NCI-H187 (cell line): Measurements from ENCODE around the gene IMPA2.
"Not testable (repeated sequence)": the region's sequence is repeated elsewhere in the genome, so short reads cannot be mapped to it uniquely, and the experiment has no call there.

ENCODE experiments used
- DNase-seq, 2 experiments: peaks; one replicate each; lab custom pipeline; 2025; lab: John Stamatoyannopoulos, UW

Gene IMPA2

DNA sequence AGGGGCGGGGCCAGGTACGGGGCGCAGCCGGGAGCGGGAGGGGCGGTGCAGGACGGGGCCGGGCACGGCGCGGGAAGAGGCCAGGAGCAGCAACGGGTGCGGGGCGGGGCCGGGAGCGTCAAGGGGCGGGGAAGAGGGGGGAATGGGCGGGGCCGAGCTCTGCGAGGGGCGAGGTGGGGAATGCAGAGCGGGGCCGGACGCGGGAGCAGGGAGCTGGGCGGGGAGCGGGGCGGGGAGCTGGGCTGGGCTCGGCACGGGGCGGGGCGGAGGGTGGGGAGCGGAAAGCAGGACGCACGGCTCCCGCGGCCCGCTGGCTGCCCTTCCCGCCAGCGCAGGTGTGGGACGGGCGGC, at the start of gene IMPA2:
IMPA2 (plus strand) TSS at position 316 of the 351 bp plus-strand sequence. CDS start 163 bp downstream, outside the sequence.
- peak in 1 of 2 experiments; percentile 92 for DNase-seq

DNA sequence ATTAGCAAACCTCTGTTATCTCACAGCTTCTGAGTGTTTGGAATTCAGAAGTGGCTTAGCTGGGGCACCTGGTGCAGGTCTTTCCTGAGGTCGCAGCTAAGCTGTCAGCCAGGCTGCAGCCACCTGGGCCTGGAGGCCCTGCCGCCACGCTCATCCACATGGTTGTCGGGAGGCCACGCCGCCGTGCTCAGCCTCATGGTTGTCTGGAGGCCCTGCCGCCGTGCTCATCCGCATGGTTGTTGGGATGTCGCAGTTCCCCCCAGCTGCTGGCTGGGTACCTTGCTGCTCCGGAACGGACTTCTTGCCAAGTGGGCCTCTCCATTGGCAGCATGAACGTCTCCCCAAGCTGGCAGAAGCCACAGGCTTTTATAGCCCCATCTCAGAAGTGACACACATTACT, 48.9 kb upstream of the IMPA2 start:
- no peak for DNase-seq

DNA sequence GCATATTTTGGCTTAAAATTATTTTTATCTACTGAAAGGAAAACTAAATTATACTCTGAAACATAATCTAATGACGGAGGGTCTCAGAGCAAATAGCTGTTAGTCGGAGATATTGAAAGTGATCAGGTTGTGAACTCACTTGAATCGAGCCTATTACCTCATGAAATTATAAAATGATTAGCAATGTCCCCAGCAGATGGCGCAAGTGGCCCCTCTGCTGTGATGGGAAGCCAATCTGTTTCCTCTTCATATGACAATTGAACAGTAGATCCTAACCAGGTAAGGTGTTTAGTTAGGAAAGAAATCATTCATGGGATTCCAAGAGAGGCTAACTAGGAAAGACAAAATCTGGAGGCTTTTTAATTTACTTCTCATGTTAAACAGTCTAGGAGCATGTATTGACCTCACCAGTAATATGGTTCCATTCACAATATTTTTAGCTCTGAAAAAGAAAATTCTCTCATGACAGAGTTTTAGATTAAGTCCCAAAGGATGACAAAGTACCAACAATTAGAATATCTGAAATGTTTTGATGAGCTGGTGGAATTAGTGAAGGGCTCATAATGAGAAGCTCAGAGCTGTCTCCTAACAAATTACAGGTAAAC, 43.3 kb upstream of the IMPA2 start:
- DNase-seq, result peak; percentile 18 to 67

DNA sequence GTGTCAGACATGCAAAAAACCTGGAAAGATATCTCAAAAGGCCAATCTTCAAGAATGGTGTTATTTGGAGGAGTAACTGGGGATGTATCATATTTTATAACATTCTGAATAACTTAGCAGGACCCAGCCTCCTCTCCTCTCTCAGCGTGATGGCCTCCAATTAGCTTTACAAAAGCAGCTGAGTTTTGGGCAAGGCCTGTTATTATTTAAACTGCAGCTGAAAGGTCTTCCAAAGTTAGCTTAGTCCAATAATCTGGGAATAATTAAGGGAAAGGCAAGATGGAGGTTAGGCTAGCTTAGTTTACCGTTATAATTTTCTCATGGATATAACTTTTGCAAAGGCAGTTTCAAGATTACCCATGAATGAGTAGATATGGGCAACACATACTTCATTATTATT, 40.4 kb upstream of the IMPA2 start:
- DNase-seq, result no peak

DNA sequence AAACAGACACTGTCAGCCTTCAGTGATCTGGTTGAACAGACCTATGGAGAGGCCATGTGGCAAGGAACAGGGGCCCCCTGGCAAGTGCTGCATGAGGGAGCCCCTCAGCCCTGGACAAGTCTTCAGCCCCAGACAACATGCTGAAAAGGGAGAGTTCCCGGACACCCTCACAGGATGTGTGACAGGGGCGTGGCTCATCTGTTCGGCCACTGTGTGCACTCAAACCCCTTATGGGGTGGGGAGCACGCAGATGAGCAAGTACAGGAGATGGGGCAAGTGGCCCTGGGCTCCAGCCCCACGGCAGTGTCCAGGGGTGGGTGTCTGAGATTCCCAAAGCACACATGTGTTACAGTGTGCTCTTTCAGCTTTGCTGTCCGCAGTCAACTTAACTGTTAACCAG, 37.8 kb upstream of the IMPA2 start:
- DNase-seq, result no peak

DNA sequence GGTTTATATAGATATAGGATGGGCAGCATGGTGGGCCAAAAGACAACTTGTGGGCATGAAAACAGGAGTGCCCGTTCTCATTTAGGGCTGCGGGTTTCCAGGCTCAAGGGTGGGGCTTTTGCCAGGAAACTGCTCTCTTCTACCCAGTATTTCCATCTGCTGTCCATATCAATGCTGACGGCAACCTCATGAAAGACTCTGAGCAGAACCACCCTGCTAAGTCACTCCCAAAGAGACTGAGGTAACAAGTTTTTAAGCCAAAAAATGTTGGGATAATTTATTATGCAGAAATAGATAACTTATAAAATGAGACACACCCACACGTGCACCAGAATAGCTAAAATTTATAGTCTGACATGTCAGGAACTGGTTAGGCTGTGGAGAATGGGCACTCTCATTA, 37.1 kb upstream of the IMPA2 start:
- no peak for DNase-seq

DNA sequence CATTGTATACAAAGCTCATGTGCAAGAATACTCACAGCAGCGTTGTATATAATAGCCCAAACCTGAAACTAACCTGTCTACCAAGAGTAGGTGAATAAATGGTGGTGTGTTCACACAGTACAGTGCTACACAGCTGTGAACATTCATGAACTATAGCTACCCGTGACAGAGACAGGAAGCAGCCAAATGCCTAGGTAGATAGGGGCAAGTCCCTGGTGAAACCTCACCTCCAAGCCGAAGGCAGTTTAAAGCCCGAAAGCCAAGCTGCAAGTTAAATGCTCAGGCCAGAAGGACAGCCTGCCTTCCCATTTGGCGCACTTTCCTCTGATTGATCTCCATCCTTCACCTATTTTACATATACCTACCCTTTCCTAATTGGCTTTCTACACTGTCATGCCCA, 36.5 kb upstream of the IMPA2 start:
- no peak for DNase-seq

DNA sequence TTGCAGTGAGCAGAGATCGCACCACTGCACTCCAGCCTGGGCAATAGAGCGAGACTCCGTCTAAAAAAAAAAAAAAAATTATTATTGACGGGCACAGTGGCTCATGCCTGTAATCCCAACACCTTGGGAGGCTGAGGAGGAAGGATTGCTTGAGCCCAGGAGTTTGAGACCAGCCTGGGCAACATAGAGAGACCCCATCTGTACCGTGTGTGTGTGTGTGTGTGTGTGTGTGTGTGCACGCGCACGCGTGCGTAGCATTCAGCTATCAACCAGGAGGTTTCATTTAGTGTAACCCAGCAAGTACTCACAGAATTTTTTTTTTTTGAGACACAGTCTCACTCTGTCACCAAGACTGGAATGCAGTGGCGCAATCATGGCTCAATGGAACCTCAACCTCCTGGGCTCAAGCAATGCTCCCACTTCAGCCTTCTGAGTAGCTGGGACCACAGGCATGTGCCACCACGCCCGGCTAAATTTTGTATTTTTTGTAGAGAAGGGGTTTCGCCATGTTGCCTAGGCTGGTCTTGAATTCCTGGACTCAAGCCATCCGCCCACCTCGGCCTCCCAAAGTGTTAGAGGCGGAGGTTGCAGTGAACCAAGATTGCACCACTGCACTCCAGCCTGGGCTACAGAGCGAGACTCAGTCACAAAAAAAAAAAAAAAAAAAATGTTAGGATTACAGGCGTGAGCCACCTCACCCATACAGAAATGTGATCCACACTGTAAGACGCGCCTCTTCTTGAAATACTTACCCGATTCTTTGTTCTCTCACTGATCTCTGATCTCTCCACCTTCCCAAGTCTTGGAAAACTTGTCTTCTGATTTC, 35.3 kb upstream of the IMPA2 start:
- not testable (repeated sequence) for DNase-seq

DNA sequence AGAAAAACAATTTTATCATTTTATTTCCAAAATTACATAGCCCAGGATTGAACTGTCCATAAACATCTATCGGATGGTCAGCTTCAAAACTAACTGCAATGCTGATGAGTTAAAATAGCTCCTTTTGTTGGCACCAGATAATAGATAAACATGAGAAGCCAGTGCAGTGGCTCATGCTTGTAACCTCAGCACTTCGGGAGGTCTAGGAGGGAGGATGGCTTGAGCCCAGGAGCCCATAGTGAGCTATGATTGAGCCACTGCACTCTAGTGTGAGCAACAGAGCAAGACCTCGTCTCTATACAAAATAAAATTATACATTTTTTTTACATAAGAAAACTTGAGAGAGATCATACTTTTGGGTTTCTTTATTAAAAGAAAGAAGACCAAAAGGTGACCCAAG, 34.6 kb upstream of the IMPA2 start:
- no peak for DNase-seq

DNA sequence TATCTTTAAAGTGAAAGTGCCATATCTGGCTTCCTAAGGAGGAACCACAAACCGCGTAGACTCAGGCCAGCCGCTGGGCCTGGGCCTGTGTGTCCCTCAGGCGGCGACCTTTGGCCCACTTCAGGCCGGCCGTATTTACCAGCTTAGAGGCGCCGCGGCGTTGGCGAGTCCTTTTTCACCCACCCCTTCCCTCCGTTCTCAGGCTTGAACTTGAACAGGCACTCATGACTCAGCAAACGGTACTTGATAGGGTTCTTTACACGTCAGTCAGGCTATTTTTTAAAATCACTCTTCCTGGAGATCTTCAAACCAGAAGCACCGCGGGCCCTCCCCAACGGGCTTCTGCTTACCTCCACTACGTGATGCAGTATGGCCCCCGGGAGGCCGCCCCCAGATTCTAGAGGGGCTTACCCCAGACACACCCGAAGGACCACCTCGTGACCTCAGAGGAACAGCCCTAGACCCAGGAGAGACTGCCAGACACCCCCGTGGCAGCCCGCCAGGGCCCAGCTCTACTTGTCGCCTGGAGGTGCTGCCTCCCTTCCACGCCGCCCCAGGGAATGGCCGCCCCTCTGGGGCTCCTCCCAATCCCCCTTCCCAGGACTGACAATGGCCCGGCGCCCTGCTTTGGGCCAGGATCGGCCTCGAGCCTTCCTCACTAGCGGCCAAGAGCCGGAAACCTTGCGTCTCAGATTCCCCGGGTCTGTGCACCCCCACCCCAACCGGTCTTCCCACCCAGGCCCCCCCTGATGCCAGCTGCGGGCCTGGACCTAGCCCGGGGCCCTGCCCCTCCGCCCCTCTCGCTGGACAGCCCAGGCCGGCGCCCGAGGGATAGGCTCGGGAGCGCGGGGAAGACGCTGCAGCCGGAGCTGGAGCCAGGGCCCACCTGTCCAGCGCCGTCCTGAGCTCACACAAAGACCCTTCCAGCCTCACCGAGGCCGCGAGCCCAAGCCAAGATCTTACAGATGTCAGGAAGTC, 33.8 kb upstream of the IMPA2 start:
- DNase-seq, result no peak

DNA sequence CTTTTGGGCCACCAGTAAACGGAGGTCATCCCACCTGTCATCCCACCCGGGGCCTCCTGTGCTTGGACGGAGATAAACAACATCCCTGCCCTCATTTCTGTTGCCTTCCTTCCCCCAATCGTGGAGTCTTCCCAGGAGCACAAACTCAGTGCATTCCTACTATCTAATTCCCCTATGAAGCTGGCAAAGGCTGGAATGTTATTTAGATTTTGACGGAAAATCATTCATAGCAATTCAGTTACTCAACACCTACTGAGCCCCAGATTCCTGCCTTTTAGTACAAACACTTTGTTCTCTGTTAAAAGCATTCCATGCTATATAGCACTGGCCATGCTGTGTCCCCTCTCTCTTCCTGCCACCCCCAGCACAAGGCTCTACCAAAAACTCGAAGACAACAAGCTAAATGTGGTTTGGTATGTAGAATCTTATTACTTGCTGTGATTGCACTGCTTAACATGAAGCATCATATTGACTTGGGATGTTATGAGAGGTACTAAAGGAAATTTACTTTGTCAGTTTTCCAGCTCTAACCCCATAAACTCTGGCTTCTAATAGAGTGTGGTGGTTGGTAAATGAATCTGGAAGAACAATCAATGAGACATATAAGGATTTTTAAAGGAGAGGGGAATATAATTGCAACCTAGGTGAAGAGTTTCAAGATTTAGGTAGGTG, 32.3 kb upstream of the IMPA2 start:
- no peak for DNase-seq

DNA sequence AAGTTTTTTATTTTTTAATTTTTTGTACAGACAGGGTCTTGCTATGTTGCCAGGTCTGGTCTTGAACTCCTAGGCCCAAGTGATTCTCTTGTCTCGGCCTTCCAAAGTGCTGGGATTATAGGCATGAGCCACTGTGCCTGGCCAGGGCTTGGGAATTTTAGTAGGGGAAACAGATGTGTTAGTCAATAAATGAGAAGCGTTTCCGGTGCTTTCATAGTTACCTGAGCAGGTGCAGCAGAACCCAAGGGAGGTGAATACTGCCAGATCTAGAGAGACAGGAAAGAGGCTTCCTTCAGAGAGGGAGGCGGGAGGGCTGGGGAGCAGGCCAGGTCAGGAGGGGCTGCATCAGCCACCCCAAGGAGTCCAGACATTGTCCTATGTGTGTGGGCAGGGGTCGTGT, 30.5 kb upstream of the IMPA2 start:
- DNase-seq, result no peak

DNA sequence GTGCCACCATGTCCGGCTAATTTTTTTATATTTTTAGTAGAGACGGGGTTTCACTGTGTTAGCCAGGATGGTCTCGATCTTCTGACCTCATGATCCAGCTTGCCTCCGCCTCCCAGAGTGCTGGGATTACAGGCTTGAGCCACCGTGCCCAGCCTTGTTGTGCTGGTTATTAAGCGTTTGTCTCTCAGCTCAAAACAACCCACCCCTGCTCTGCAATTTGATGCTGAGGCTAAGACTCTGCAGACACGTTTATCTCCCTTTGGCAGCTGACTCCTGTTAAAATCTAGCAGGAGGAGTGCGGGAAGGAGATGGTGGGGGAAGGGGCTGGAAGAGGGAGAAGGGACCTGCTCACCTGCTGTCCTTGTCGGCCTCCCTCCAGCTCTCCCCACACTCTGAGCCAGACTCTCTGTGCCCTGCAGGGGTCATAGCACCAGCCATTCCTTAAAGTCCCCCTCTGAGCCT, 29.9 kb upstream of the IMPA2 start:
- DNase-seq, result no peak

DNA sequence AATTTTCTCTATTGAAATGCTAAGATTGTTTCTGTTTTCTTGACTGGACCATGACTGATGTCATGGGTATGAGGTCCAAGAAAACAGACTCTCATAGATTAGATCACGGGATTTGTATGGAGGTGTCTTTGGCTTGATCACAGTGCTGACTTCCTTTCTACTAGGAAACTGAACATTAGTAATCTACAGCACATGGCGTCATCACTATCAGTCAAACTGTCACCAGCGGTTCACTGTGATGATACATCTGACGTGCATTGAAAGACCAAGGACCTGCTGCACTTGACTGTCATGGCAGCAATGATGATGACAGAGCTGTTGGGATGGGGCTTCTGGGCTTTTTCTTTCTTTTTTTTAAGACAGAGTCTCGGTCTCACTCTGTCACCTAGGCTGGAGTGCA, 28.2 kb upstream of the IMPA2 start:
- no peak for DNase-seq

DNA sequence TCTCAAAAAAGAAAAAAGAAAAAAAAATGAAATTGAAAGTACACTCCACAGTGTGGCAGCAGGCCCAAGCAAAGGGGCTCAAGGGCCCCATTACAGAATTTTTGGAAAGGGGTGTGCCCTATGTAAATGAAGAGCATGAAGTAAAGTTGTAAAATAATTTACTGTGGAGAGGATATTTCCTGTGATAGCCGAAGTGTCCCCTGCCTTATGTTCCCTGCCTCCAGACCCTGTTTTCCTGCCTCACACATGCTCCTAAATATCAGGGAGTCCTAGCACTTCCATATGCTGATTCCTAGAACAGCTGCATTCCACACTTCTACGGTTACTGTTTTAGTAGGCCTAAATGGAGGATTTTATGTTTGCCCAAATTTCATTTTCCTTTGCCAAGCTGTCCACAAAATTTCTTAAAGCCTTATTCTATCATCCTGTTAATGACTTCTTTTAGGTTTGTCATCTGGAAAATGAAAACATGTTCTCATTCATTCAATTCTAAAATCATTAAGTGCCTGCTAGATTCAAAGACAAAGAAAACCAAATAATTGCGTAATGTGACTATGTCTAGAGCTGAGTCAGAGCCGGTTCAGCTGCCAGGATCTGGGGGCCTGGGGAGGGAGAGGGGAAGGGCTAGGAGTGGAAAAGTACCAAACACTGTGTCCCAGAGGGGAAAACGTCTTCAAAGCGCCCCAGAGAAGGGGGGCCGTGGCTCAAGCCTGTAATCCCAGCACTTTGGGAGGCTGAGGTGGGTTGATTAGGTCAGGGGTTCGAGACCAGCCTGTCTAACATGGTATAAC, 25.9 kb upstream of the IMPA2 start:
- DNase-seq, result no peak

DNA sequence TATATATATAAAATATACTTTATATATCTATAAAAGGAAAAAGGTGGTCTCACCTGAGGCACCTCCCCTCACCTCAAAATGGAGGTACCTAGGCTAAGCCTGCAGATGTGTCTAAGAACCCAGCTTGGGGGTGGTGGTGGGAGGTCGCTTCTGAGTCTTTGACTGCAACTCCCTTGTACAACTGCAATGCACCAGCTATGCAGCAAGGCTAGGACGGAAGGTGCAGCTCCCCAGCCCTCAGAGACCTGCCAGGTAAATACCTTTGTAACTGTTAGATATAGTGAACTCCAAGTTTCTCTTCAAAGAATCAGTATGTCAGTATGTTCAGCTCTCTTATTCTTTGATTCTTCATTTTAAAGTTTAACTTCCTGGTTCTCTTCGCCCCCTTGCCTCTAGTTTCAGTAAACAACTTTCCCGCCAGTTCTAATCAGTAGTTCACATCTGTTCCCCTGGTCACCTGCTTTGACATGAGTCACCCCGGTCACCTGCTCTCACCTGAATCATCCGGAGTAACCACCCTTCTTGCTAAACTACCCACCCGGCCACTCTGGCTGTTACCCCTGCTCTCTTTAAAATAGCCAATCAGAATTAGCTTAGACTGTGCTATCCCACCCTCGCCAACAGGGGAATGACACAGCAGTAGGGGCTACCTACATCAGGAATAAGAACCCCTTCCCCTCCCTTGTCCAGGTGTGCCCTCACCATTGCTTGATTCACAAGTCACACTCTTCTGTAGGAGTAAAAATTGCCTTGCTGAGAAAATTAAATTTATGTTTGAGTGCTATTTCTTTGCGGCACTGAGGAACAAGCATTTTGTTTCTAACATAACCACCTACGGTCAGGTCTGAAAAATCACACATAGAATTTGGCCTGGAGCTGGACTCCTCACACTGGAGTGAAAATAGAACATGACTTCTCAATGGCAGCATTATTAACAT, 24.7 kb upstream of the IMPA2 start:
- DNase-seq, result no peak

DNA sequence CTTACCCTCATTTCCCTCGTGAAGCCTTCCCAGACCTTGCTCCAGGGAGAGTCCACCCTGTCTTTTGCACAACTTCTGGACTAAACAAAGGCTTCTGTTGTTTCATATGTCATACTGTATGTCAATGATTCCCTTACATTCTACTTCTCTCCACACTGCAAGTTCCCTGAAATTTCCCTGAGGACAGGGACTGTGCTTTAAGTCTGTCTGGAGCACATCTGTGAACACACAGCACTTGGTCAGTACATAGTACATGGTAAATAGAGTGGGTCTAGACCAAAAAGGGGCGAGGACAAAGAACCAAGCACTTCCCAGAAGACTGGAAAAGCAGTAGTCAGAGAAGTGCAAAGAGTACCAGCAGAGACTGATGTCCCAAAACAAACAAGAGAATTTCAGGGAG, 23.7 kb upstream of the IMPA2 start:
- no peak for DNase-seq

DNA sequence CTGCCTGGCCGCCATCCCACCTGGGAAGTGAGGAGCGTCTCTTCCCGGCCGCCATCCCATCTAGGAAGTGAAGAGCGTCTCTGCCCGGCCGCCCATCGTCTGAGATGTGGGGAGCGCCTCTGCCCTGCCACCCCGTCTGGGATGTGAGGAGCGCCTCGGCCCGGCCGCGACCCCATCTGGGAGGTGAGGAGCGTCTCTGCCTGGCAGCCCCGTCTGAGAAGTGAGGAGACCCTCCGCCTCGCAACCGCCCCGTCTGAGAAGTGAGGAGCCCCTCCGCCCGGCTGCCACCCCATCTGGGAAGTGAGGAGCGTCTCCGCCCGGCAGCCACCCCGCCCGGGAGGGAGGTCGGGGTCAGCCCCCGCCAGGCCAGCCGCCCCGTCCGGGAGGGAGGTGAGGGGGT, 21.7 kb upstream of the IMPA2 start:
- DNase-seq, result not testable (repeated sequence)

DNA sequence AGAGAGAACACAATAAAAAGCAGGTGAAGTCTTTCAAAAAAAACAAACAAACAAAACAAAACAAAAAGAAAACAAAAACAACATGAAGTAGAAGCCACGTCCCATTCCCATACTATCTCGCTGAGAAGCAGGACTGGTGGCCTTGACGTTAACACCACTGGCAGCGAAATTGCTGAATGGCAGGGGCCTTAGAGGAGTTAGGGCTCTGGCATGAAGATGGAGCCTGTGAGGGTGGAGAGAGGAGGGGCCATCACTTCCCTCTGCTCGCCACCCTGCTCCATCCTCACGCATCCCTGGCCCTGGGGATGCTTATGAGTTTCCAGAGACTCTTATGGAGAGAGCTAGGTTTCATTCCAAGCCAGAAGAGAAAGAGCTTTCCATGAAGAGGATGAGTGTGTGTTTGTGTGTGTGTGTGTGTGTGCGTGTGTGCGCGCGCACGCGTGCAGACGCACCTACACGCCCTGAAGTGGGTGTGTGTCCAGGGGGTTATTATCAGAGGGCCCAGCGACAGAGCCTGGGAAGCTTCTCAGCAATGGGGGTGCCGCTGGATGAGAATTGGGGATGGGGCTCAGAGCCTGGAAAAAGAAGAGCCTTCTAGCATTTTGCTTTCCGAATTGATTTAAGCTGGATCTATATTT, 20.4 kb upstream of the IMPA2 start:
- DNase-seq, result peak in 1 of 2 experiments; percentile 26
